ENCODE measurements around the gene TRIM48.
"Not testable (repeated sequence)": the region's sequence is repeated elsewhere in the genome, so short reads cannot be mapped to it uniquely, and the experiment has no call there.

Gene TRIM48, protein sequence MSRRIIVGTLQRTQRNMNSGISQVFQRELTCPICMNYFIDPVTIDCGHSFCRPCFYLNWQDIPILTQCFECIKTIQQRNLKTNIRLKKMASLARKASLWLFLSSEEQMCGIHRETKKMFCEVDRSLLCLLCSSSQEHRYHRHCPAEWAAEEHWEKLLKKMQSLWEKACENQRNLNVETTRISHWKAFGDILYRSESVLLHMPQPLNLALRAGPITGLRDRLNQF

DNA sequence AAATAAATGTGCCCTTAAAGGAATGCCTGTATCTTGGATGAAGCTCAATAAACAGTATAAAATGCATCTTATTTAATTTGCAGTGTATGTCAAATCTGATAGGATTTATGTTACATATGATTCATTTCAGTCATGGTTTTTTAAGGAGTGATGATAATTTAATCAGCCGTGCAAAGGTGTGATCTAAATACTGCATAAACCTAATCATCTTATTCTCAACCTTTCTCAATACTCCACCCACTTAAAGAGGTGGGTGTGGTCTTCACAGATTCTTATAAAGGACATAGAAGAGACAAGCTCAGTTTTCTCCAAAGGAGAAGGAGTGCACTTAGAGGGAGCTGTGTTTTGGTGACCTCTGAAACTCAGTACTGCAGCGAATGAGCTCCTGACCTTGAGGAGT, at the start of gene TRIM48:
Gene TRIM48, plus strand, starts transcription at position 301 of the 400 bp plus-strand sequence. CDS start 113 bp downstream, outside the sequence.
- not testable (repeated sequence) for DNase-seq (ENCODE audit: low read depth); H3K4me3 ChIP-seq (ENCODE audit: low read length)

DNA sequence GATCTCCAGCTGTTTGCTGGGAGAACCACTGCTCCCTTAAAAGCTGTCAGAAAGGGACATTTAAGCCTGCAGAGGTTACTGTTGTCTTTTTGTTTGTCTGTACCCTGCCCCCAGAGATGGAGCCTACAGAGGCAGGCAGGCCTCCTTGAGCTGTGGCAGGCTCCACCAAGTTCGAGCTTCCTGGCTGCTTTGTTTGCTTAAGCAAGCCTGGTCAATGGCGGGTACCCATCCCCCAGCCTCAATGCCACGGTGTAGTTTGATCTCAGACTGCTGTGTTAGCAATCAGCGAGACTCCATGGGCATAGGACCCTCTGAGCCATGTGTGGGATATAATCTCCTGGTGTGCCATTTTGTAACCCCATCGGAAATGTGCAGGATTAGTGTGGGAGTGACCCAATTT, 23.6 kb upstream of the TRIM48 start:
- H3K4me3 ChIP-seq (ENCODE audit: low read length); DNase-seq (ENCODE audit: low read depth): not testable (repeated sequence)

DNA sequence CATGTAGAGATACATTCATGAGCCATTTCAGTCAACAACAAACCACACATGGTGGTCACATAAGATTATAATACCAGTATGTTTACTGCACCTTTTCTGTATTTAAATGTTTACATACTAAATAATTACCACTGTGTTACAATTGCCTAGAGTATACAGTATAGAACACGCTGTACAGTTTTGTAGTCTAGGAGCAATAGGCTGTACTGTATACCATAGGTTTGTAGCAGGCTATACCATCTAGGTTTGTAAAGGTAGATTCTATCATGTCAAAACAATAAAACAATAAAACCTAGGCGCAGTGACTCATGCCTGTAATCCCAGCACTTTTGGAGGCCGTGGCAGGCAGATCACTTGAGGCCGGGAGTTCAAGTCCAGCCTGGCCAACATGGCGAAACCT, 1.1 kb downstream of the TRIM48 start:
- H3K4me3 ChIP-seq (ENCODE audit: low read length): no peak overlapping the region
- TF ChIP-seq, protein P1, sequence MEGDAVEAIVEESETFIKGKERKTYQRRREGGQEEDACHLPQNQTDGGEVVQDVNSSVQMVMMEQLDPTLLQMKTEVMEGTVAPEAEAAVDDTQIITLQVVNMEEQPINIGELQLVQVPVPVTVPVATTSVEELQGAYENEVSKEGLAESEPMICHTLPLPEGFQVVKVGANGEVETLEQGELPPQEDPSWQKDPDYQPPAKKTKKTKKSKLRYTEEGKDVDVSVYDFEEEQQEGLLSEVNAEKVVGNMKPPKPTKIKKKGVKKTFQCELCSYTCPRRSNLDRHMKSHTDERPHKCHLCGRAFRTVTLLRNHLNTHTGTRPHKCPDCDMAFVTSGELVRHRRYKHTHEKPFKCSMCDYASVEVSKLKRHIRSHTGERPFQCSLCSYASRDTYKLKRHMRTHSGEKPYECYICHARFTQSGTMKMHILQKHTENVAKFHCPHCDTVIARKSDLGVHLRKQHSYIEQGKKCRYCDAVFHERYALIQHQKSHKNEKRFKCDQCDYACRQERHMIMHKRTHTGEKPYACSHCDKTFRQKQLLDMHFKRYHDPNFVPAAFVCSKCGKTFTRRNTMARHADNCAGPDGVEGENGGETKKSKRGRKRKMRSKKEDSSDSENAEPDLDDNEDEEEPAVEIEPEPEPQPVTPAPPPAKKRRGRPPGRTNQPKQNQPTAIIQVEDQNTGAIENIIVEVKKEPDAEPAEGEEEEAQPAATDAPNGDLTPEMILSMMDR (IDR thresholded peaks at IDR 0.05; ENCODE audit: insufficient read depth, low read depth, low read length, missing control alignments): no peak
- DNase-seq (ENCODE audit: low read depth): no peak

Data from epithelial cell of esophagus (primary cell).